ENCODE data around the gene SETD1A.

The SETD1A gene

DNA sequence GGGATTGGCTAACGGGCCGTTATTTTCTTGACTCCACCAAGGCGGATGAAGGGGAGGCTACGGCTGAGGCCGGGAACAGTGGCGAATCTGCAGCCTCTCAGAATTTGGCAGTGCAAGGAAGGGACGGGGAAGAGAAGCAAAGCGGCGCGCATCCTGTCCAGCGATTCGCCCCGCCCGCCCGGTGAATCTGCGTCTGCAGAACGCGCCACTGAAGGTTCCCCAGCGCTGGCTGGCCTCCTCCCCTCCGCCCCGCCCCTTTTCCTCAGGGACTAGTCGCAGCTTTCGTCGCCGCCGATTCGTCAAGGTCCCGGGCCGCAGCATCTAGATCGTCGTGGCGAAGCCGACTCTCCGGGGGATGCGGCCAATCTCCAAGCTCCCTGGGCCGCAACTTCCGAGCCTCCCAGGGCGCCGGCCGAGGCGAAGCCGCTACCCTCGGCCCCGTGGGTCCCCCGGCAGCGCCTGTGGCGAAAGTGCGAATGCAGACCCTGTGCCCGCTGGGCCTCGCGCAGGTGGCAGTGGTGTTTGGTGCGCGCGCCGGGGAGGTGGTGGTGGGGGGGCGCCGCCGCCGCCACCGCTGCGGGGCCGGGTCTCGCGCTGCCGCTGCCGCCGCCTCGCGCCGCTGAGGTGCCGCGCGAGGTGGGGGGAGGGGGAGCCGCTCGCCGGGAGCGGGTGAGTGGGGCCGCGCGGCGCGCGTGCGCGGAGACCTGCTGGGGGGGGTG, at the start of gene SETD1A:
Gene SETD1A, plus strand, starts transcription at position 299 of the 719 bp plus-strand sequence. CDS start 978 bp downstream, outside the sequence.
- peak; percentile 15 for FAIRE-seq

DNA sequence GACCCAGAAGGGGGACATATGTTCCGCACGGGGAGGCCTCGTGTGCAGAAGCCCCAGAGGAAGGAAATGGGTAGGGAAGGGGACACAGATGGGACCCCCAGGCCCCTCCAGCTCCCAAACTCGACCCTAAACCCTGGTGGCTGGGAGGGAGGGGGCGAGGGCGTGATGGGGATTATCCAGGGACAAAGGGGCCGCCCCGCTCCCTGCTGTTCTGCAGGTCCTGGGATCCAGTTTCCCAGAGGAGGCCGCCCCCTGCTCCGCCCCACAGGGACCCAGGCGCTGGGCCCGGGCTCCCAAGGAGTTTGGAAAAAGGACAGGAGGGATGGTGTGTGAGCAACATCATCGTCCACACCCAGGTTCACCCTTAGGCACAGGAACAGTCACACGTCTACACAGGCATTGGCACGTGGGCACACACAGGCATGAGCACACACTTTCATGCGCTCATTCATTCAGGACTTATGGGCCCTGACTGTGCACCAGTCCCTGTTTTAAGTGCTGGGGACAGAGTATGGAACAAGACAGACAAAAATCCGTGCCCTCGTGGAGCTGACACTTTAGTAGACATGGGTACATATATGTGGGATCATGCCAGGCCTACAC, 47.0 kb upstream of the SETD1A start:
- FAIRE-seq = no peak

DNA sequence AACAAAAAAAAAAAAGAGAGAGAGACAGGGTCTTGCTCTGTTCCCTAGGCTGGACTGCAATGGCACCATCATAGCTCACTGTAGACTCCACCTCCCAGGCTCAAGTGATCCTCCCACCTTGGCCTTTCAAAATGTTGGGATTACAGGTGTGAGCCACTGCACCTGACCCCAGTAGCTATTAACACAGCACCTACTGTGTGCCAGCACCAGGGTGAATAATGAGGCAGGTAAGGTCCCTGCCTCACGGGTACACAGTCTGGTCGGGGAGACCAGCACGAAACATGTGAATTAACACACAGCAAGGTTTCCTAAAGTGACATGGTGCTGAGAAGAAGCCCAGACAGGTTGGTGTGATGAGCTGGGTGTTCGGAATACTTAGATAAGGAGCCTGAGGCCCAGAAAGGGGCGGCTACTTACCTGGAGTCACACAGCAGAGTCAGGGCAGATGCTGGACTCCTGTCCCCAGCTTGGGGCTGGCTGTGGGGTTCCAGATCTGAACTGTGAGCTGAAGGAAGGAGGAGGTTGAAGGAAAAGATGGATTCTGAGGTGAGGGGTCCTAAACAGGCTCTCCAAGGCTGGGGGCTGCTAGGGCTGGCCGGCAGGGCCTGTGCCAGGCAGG, 44.7 kb upstream of the SETD1A start:
- no peak for FAIRE-seq

DNA sequence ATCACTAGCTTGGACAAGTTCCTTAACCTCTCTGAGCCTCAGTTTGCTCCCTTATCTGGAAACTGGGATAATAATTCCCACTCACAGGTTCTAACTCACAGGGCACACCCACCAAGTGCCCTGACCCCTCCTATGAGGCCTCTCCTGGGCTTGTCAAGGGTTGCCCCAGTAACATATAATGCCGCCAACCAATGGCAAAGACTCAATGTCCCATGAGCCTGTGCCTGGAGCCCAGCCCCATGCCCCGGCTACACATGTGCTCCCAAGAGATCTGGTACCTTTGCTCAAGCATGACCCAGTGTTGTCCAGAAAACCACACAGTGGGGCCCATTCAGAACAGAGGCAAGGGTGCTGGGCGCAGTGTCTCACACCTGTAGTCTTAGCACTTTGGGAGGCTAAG, 42.7 kb upstream of the SETD1A start:
- FAIRE-seq = no peak

DNA sequence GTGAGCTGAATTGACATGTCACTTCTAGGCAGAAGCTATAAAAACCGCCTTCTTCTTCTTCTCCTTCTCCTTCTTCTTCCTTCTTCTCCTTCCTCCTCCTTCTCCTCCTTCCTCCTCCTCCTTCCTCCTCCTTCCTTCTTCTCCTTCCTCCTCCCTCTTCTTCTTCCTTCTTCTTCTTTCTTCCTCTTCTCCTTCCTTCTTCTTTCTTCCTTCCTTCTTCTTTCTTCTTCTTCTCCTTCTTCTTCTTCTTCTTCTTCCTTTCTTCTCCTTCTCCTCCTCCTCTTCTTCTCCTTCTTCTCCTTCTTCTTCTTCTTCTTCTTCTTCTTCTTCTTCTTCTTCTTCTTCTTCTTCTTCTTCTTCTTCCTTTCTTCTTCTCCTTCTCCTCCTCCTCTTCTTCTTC, 38.9 kb upstream of the SETD1A start:
- no peak for FAIRE-seq

DNA sequence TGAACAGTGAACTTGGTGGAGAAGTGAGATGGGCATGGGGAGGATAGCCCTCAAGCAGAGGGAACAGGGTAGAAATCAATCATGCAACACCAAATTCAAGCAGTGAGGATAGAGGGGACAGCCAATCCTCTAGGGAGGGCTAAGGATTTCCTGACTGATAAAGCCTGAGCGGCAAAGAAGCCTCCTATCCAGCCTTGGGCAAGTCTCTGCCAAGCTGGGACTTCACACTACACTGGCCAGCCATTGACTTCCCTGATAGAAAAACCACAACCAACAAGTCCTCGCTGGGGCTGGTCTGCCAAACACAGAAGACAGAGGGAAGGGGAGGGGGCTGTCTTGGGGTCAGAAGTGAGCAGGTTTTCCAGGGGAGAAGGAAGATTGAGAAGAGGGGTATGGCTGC, 36.7 kb upstream of the SETD1A start:
- FAIRE-seq = no peak

DNA sequence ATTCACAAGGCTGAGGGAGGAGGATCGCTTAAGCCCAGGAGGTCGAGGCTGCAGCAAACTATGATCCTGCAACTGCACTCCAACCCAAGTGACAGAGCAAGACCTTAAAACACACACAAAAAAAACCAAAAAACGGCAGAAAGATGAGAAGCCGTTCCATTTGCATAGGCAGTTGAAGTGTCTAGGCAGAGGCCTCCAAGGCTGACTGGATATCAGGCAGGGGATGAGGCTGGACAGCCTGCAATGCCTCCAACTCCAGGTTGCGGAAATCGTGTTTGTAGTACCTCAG, 36.2 kb upstream of the SETD1A start:
- FAIRE-seq = no peak

DNA sequence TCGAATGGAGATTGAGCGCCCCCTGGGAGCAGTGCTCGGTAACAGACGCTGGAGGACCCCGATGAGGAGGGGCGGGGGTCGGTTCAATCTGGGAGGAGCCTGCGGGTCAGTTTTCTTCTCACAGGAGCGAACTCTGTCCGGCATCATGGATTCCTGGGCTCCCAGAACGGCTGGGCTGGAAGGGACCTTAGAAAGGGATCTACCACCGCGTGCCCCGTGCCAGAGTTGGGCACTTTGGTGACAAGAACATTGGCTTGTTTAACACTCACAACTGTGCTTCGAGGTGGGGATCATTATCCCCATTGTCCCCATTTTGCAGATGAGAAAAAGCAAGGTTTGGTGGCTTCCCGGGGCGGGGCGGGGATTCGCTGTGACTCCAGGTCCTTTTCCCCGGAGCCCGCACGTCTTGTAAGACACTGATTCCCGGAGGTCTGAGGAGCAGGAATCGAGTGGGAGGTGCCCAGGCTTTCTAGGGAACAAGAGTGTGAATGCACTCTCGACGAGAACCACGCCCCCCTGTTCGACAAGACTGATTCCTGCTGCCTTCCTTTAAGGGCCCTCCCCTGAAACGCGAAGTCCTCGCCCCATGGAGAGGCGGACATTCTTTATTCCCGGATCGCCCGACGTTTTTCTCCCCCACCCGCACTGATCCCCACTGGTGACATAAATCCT, 35.7 kb upstream of the SETD1A start:
- peak; percentile 79 for FAIRE-seq

DNA sequence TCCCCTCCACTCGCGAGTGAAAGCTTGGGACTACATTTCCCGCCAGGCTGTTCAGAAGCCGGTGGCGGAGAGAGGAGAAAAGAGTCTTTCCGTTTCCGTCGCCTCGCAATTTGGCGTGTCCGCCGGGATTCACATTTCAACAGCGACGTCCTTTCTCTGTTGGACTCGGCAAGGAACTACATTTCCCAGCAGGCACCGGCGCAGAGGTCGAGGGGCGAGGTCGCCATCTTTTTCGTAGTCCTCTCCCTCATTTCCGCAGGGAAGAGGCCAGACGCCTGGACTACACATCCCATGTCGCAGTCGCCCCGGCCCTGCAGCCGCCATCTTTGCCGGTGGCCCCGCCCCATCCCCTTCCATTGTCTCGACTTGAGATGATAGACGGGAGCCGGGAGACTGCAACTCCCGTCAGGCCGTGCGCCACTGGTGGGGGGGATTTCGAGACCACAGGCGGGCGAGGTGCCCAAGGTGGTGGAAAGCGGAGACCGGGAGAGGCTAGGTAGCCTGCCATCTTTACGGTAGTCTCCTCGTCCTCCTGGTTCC, 35.1 kb upstream of the SETD1A start:
- FAIRE-seq = peak; percentile 99

DNA sequence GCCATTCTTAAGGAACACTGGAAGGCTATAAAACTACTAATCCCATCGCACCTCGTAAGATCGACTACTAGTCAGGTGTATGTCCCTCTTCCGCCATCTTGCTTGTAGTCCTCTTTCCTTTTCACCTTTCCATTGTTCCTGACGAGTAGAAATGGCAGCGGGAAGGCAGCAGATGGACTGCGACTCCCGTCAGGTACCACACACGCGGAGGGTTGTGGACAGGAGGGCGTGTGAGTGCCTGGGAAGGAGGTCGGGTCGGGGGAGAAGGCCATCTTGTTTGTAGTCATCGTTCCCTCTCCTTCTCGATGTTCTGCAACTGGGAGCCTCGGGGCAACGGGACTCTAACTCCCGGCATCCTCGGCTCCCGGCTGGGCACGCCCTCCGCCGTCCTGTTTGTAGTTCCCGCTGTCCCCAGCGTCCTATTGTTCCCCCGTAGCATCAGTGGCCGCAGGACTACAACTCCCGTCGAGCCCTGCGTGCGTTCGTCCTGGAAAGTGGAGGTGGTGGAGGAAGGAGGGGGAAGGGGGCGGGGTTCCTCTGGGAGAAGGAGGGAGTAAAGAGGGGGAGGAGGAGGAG, 34.5 kb upstream of the SETD1A start:
- FAIRE-seq = no peak

DNA sequence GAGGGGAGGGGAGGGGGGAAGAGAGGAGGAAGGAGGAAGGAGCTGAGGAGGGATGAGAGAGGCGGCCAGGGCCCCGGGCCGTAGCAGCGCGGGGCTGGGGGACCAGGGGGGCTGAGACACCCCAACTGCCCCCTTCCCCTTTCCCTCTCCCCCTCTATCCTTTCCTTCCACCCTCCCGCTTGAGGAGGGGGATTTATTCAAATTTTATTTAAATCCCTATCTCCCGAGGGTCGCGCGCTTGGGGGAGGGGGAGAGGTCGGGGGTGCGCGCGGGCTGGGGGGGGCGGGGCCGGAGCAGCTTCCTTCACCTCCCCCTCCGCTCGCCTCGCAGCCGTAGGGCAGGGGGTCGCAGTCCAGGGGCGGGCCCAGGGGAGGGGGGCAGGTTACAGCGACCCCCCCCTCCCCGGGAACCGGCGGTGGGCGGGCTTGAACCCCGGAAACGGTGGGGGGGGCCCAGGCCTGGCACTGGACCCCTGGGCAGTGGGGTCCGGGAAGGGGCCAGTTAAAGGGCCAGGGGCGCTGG, 33.9 kb upstream of the SETD1A start, which contains the start of gene FBXL19:
Gene FBXL19, plus strand, starts transcription at position 19 of the 522 bp plus-strand sequence. CDS start 2,183 bp downstream, outside the sequence.
- FAIRE-seq = no peak

DNA sequence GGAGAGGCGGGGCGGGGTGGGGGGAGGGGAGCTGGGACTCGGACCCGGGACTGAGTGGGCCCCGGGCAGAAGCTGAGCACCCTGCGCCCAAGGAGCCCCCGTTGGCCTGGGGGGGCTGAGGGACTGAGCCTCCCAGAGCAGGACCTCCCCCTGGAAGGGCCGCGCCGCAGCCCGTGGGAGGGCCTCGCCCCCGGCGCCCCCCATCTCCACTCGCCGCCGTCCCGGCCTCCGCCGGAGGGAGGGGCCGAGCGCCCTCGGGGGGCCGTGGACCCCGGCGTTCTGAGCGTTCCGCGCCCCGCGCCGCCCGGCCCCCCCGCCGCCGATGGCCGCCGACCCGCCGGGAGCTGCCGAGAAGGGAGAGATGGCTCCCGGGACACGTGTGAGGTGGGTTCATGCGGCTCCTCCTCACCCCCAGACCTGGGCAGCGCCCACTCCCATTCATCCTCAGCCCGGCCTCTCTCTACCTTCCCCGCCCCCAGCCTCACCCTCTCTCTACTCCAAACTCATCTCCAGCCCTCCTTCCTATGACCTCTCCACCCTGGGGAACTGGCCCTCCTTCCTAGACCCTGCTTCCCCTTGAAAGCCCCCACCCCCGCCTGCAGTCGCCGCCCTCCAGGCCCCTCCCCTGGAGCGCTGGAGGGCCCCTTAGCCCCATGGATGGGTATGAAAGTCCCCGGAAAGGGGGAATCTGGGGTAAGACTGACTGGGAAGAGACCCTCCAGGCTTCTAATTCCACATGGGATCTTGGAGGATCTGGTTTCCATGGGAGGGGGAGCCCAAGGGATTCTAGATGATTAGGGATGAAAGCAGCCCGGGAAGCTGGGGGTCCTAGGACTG, 33.3 kb upstream of the SETD1A start:
- no peak for FAIRE-seq

DNA sequence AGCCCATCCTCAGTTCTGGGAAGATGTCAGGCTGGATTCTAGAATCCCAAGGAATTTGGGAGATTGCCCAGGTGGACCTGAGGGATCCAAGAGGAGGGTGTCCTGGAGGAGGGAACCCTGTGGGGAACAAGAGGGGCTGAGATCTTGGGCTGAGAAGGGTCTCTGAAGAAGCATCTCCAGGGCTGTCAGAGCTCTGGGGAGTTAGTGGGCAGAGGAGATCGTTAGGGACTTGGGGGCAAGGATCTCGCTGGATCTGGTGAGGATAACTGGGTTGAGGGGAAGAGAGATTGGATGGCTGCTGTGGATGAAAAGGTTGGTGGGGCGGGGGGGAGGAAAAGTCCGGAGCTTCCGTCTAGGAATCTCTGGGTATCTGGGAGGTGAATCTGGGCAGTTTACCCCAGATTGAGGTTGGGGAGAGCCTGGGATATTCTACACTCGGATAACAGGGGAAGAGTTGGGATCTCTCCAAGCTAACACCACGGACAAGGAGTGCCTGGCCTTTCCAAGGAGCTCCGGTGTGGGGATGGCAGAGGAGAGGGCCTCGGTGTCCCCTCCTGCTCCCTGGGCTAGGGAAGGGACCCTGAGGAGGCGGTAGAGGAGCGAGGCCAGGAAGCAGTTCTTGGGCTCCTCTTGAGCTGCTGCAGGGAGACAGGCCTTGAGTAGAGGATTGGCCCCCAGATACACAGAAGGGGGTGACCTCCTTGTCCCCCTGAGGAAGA, 32.5 kb upstream of the SETD1A start:
- FAIRE-seq = no peak

DNA sequence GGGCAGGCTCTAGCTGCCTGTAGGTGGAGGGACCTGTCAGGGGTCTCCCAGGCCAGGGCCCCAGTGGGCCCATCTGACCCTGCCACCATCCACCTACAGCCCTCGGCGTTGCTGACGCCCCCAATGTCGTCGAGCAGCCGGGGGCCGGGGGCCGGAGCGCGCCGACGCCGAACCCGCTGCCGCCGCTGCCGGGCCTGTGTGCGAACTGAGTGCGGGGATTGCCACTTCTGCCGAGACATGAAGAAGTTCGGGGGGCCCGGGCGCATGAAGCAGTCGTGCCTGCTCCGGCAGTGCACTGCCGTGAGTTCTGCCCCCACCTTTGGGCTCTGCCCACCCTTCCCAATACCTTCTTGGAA, 31.9 kb upstream of the SETD1A start:
- FAIRE-seq = no peak

DNA sequence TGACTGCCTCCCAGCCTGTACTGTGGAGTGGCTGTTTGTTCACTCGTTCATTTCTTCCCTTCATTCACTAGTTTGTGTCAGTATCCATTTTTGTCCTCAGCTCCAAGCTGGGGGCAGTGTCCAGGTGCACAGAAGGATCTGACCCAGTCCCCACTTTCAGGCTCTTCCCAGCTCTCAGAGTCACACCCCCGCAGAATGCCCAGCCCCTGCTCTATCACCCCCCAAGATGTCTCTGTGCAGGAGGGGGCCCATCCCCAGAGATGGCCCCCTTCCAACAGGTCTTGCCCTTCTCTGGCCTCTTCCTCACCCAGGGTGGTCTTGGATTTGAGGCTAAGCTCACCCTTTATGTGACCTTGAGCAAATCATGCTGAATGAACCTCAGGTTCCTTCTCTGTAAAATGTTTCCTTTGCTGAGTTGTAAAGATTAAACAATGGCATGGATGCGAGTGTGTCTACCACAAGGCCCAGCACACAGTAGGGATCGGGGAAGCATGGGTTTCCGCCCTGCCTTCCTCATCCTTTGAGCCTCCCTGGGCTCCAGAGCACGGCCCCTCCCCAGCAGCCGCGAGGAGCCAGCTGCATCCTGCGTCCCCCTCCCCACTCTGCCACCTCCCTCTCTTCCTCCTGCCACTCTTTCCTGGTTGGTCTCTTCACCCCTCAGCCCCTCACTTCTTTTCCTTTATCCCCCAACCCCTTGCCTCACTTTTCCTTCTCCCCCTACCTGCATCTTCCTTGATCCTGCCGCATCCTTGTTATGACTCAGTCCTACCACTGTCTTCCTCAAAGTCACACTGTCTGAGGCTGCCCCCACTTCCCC, 31.4 kb upstream of the SETD1A start:
- FAIRE-seq = no peak

DNA sequence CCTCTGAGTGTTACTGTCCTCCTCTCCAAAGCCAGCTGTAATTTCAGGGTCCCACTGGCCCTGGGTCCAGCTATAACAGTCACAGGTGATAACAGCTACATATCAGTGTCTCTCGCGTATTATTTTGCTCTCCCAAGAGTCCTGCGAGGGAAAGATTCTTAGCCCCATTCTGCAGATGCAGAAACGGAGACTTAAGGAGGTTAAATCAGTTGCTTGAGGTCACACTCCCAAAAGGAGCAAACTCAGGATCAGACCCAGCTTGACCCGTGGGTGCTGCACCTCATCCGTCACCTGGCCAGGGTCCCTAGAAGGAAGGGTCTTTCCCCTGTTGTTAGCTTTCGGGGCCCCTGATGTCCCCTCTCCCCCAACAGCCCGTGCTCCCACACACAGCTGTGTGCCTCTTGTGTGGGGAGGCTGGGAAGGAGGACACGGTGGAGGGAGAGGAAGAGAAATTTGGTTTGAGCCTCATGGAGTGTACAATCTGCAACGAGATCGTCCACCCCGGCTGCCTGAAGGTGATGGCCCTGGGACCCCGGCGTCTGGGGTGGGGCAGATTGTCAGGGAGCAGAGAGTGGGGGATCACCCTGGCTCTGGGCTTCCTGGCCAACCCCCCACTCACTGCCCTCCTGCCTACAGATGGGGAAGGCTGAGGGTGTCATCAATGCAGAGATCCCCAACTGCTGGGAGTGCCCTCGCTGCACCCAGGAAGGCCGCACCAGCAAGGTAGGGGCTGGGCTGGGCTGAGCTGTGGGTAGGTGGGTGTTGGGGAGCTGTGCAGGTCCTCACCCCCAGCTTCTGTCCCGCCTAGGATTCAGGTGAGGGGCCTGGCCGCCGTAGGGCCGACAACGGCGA, 30.4 kb upstream of the SETD1A start:
- FAIRE-seq = no peak

DNA sequence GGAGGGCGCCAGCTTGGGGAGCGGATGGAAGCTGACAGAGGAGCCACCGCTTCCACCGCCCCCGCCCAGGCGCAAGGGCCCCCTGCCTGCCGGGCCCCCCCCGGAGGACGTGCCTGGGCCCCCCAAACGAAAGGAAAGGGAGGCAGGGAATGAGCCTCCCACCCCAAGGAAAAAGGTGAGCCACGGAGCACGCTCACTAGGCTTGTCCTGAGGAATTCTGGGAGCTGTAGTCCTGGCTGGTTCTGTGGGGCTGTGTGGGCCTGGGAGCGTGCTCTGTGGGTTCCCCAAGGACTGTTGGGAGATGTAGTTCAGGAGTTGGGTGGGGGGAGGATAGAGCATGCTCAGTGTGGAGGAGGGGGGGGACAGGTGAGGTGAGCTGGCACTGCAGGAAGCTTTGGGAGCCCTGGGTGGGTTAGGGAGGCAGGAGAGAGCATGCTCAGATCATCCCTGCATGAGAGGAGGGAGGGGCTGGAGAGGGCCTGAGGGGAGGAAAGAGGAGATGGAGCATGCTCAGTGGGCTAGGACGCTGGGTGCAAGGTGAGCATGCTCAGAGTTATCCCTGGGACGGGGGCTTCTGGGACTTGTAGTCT, 29.7 kb upstream of the SETD1A start:
- FAIRE-seq = no peak

DNA sequence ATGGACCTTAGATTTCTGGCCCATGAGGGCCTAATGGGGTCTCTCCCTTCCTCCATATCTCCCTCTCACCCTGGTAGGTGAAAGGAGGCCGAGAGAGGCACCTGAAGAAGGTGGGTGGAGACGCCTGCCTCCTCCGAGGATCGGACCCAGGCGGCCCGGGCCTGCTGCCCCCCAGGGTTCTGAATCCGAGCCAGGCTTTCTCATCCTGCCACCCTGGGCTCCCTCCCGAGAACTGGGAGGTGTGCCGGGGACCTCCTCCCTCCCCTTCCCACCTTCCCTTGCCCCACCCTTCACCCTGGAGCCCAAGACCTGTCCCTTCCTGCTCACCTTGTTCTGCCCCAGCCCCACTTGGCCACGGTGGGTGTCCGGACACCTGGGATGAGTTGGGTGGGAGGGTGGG, 29.2 kb upstream of the SETD1A start:
- FAIRE-seq = no peak

DNA sequence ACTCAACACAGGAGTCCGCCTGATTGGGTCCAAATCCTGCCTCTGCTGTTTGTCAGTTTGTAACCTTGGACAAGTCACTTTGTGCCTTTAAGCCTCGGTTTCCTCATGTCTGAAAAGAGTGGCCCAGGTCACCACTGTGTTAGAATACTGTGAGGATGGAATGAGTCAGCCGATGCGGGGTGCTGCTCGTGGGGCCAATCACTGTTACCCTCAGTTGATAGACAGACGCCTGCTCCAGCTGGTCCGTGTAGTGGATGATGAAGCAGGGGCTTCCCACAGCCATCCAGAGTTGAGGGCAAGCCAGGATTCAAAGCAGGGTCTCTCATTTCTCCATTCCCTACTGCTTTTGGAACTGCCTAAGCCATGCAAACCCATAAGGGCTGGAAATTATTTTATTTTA, 28.4 kb upstream of the SETD1A start:
- no peak for FAIRE-seq

All from endometrium (tissue), 2 donors.